ENCODE measurements around the gene RGS16. TPM values are rescaled to one million over a fixed set of nuclear protein-coding genes. Genes with fewer than 3 reads are reported as not detected.
A peak's percentile ranks its signal among the peaks of the same experiment; 100 is the strongest.

Gene RGS16, protein sequence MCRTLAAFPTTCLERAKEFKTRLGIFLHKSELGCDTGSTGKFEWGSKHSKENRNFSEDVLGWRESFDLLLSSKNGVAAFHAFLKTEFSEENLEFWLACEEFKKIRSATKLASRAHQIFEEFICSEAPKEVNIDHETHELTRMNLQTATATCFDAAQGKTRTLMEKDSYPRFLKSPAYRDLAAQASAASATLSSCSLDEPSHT
- total RNA-seq = 0.32 and 1.3 TPM in 2 replicates

DNA sequence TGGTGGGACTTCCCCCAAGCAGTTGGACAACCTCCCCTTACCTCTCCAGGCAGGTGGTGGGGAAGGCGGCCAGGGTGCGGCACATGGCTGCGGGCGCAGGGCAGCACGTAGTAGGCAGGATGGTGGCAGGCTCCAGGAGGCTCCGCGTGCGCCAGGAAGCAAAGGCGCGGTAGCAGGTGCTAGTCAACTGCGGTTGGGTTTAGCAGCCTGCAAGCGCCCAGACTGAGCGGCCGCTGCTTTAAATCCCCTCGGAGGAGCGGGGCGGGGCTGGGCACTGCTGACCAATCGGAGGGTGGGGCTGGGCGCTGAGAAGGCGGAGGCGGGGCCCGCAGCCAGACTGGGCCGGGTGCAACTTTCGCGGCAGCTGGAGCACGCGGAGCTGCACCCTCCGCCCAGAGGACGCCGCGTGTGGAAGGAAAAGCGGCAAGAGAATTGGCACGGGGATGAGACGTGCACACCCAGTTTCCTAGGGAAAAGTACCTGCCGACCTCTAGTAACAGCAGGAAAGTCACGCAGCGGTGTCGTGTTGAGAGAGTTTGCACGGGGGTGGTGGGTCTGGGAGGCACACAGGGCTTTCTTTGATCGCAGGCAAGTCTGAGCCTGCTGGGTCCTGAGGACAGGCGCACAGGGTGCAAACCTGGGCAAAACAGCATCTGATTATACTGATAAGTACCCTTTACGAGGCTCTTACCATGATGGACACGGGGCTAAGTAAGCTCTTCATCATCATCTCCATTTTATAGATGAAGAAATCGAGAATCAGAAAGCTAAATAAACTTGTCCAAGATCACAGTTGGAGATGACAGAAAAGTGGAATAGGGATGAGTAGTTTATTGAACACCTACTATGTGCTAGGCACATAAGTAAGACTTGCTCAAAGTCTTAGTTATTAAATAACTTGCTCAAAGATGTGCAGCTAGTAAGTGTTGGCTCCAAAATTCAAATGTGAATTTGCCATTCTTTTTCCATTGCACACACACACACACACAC lies at the start of gene RGS16:
Gene RGS16 (minus strand): TSS at position 215 of the 990 bp plus-strand sequence. CDS start 130 bp downstream, at position 85.
- peak; percentile 82 for DNase-seq (ENCODE audit: low read depth)
- TF ChIP-seq, protein P1, sequence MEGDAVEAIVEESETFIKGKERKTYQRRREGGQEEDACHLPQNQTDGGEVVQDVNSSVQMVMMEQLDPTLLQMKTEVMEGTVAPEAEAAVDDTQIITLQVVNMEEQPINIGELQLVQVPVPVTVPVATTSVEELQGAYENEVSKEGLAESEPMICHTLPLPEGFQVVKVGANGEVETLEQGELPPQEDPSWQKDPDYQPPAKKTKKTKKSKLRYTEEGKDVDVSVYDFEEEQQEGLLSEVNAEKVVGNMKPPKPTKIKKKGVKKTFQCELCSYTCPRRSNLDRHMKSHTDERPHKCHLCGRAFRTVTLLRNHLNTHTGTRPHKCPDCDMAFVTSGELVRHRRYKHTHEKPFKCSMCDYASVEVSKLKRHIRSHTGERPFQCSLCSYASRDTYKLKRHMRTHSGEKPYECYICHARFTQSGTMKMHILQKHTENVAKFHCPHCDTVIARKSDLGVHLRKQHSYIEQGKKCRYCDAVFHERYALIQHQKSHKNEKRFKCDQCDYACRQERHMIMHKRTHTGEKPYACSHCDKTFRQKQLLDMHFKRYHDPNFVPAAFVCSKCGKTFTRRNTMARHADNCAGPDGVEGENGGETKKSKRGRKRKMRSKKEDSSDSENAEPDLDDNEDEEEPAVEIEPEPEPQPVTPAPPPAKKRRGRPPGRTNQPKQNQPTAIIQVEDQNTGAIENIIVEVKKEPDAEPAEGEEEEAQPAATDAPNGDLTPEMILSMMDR (IDR thresholded peaks at IDR 0.05; ENCODE audit: insufficient read depth, low read depth, low read length) = no peak
- H3K4me3 ChIP-seq (ENCODE audit: low read depth, low read length) = peak within 1 kb of the TSS; percentile 40

DNA sequence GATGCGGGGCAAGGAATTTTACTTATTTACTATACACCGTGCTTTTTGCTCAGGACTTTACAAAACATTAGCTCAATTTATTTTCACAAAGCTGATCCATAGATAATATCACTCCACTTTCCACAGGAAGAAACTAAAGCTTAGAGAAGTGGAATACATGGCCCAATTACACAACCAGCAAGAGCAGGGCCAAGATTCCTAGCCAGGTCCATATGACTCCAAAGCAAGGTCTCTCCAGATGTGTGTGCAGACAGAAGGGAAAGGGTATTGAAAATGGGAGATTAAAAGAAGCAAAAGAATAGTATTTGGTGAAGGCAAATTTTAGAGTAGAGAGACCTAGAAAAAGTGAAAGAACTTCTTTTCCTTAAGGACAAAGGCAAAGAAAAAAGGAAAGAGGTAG lies 49.8 kb upstream of the RGS16 start:
- TF ChIP-seq, protein P1 (IDR thresholded peaks at IDR 0.05; ENCODE audit: insufficient read depth, low read depth, low read length) = no peak
- no peak for DNase-seq (ENCODE audit: low read depth)
- no peak overlapping the region for H3K4me3 ChIP-seq (ENCODE audit: low read depth, low read length)

DNA sequence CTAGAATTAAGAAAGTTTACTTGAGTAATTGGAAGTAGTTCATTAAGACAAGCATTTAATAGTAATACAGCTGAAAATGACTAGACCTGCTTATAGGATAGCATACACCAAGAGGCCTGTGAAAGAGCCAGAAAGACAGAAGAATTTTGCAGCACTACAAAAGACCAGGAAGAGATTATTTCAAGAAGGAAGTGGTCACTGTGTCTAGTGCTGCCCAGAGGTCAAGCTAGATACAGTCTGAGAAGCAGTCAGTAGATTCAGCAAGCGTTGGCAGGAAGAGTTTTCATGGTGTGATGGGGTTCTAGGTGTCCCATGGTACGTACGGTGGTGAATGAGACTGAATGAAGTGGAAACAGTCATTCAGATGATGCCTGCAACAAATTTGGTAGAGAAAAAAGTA lies 48.7 kb upstream of the RGS16 start:
- TF ChIP-seq, protein P1 (IDR thresholded peaks at IDR 0.05; ENCODE audit: insufficient read depth, low read depth, low read length) = no peak
- no peak for DNase-seq (ENCODE audit: low read depth)

DNA sequence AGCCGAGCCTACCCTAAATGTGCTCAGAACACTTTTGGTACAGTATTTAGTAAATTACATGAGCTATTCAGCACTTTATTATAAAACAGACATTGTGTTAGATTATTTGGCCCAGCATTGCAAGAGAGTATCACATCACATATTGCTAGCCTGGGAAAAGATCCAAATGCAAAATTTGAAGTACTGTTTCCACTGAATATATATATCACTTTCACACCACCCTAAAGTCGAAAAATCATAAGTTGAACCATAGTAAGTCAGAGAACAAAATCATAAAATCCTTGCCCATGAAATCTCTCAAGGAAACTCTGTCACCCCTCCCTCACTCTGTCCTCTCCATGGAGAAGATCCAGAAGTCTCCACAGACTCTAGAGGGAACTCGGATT lies 47.1 kb upstream of the RGS16 start:
- TF ChIP-seq, protein P1 (IDR thresholded peaks at IDR 0.05; ENCODE audit: insufficient read depth, low read depth, low read length) = no peak
- DNase-seq (ENCODE audit: low read depth) = no peak
- H3K4me3 ChIP-seq (ENCODE audit: low read depth, low read length) = no peak overlapping the region

More for the DNA sequence above, 48.7 kb upstream of the RGS16 start:
- H3K4me3 ChIP-seq (ENCODE audit: low read depth, low read length) = no peak overlapping the region

DNA sequence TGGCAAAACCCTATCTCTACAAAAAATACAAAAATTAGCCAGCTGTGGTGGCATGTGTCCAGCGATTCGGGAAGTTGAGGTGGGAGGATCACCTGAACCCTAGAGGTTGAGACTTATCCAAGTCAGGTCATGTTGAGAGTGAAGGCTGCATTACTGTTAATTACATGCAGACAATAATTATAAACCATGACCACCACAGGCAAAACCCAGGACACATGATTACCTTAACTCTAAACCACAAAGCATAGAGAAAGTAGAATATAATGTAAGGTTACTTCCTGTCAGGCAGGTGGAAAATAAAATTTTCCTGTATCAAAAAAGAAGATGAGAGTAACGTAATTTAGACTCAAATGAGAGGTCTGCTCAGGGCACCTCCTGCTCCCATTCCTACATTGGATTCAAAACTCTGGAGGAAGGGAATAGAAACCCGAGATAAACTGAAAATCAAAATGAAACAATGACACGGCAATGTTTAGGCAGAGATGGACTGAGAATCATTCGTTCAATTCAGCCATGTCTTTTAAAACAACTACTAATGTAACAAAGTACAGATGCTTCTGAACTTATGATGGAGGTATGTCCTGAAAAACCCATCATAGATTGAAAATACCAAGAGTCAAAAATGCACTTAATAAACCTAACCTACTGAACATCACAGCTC lies 46.6 kb upstream of the RGS16 start:
- TF ChIP-seq, protein P1 (IDR thresholded peaks at IDR 0.05; ENCODE audit: insufficient read depth, low read depth, low read length) = no peak
- no peak overlapping the region for H3K4me3 ChIP-seq (ENCODE audit: low read depth, low read length)
- DNase-seq (ENCODE audit: low read depth) = no peak

DNA sequence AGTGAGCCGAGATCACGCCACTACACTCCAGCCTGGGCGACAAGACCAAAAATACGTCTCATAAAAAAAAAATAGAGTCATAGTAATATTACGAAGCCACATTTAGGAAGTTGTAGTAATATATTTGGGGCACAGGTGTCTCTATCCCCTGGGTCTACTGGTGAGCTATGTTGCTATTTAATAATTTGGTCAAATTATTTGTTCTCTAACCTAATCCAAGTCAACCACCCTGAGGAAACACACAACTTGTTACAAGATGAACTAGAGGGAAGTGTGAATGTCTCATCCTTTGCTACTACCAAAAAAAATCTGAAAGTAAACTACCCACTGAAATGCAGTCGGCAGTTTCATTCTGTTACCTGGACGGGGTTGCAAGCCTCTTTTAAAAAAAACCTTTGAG lies 44.9 kb upstream of the RGS16 start:
- no peak overlapping the region for H3K4me3 ChIP-seq (ENCODE audit: low read depth, low read length)
- no peak for DNase-seq (ENCODE audit: low read depth)
- TF ChIP-seq, protein P1 (IDR thresholded peaks at IDR 0.05; ENCODE audit: insufficient read depth, low read depth, low read length) = no peak

All from fibroblast of villous mesenchyme (primary cell).